GM13976 (cell line): ENCODE measurements around the gene FIG4.

Source experiments
- DNase-seq: peaks from one replicate; pipeline ENCODE4 v3.0.0; 2012; ENCODE audit warnings: low spot score
- CTCF ChIP-seq: IDR thresholded peaks from 2 replicates; pipeline ENCODE4 v1.5.1; 2012; ENCODE audit warnings: borderline replicate concordance, mild to moderate bottlenecking; ENCODE audit not compliant: insufficient read depth; ENCODE audit errors: extremely low read depth, missing control alignments, control extremely low read depth
- in situ Hi-C: fragments of 300-500 bp; cut with MboI; formaldehyde crosslinking; loops from one replicate; pipeline ENCODE4 v1.12.0; 2022; ENCODE audit warnings: low sequenced_read_pairs, mixed read lengths, inconsistent platforms; ENCODE audit not compliant: unreplicated experiment

Gene FIG4

GRCh38 chr6:109690737-109691621 is at the start of gene FIG4, which contains the start of gene AK9:
TSS of gene FIG4 (plus strand) at chr6:109691296. CDS start at chr6:109691436, 140 bp downstream.
TSS of gene AK9 (minus strand) at chr6:109691202. CDS start at chr6:109675745, 15,457 bp downstream.
- no peak for TF ChIP-seq CTCF
- DNase-seq, result peak; percentile 91
- in situ Hi-C loops, result no loop called here

DNA sequence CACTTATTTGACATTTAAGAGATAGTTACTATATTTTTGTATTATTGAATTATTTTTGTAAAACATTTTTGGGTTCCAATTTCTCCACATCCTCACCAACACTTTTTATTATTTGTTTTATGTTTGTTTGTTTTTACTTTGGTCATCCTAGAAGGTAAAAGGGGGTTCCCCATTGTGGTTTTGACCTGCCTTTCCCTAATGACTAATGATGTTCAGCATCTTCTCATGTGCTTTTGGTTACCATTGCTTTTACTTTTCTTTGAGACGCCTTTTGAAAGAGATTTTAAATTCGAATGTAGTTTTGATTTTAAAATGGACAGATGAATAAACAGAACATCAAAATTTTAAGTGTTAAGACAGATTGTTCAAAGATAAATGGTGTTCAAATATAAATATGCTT is 47.0 kb upstream of the FIG4 start:
- TF ChIP-seq CTCF, result no peak
- in situ Hi-C loops, result no loop called here
- peak; percentile 23 for DNase-seq

GRCh38 chr6:109653264-109653663 is 37.8 kb upstream of the FIG4 start:
- DNase-seq, result no peak
- no peak for TF ChIP-seq CTCF
- in situ Hi-C loops, result no loop called here

DNA sequence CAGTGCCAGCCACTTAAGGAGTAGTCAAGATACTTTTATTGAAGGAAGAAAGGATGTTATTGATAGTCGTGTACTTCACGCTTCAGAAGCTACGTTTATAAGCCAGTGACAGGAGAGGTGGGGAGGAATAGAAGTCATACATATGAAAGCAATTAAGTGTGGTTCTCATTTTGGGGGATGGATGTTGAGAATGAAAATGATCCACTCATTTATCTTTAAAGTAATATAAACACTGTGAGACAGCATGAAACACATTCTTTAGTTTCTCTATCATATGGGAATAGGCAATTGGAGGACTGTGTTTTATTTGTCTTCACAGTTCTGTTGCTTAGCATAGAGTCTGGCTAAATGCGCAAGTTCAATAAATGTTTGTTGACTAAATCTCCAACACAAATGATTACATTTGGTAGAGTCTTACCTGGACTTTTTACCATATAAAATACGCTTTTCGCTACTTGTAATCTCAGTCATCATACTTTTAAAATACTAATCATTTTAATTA is 35.3 kb upstream of the FIG4 start:
- no peak for DNase-seq
- no peak for TF ChIP-seq CTCF
- in situ Hi-C loops, result no loop called here

- in situ Hi-C loops, result no loop called here
- TF ChIP-seq CTCF, result no peak
- no peak for DNase-seq
These were observed 30.4 kb upstream of the FIG4 start for GRCh38 chr6:109660526-109661320.

DNA sequence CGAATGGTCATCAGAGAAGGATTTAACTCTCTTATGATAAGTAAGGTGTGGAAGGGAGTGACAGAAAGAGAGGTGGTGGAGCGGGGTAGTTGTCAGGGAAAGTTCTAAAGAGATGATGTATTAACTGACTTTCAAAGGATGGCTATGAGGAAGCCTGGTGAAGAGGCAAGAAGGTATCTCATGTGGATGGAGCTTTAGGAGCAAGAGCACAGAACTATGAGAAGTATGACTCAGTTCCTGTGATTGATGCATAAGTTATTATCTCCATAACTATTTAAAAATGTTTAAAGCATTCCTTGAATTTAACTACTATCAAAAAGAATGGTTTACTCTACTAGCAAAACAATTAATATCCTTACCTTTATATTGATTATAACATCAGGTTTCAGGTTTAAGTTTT is 28.9 kb upstream of the FIG4 start:
- in situ Hi-C loops, result no loop called here
- no peak for DNase-seq
- TF ChIP-seq CTCF, result no peak
